ENCODE measurements around the gene GRAP2.

GRAP2 gene

GRCh38 chr22:40008726-40009291 is 107.9 kb downstream of the GRAP2 start:
- DNase-seq (ENCODE audit: low read depth in 1 of 2, low spot score in 1 of 2), result no peak

- DNase-seq (ENCODE audit: low read depth in 1 of 2, low spot score in 1 of 2), result no peak
Observed at GRCh38 chr22:40009292-40009774, 108.4 kb downstream of the GRAP2 start.

GRCh38 chr22:40009951-40010671 is 109.2 kb downstream of the GRAP2 start:
- peak in 1 of 2 donors; percentile 3 for DNase-seq (ENCODE audit: low read depth in 1 of 2, low spot score in 1 of 2)

- DNase-seq (ENCODE audit: low read depth in 1 of 2, low spot score in 1 of 2), result no peak
Observed at GRCh38 chr22:40010746-40011145, 109.9 kb downstream of the GRAP2 start.

- no peak for DNase-seq (ENCODE audit: low read depth in 1 of 2, low spot score in 1 of 2)
Observed at GRCh38 chr22:40014667-40015248, 113.9 kb downstream of the GRAP2 start.

- no peak for DNase-seq (ENCODE audit: low read depth in 1 of 2, low spot score in 1 of 2)
Observed at GRCh38 chr22:40015358-40015976, 114.6 kb downstream of the GRAP2 start.

GRCh38 chr22:40018051-40018450 is 117.2 kb downstream of the GRAP2 start:
- no peak for DNase-seq (ENCODE audit: low read depth in 1 of 2, low spot score in 1 of 2)

GRCh38 chr22:40019100-40019499 is 118.2 kb downstream of the GRAP2 start:
- no peak for DNase-seq (ENCODE audit: low read depth in 1 of 2, low spot score in 1 of 2)

GRCh38 chr22:40020956-40021355 is 120.1 kb downstream of the GRAP2 start:
- no peak for DNase-seq (ENCODE audit: low read depth in 1 of 2, low spot score in 1 of 2)

- DNase-seq (ENCODE audit: low read depth in 1 of 2, low spot score in 1 of 2), result no peak
Observed at GRCh38 chr22:40021401-40022000, 120.6 kb downstream of the GRAP2 start.

GRCh38 chr22:40022536-40023240 is 121.8 kb downstream of the GRAP2 start:
- DNase-seq (ENCODE audit: low read depth in 1 of 2, low spot score in 1 of 2), result no peak

All from activated CD4-positive, alpha-beta T cell treated with anti-CD3 and anti-CD28 coated beads, Interleukin-2, amount 50 U/mL, for 24 hours (primary cell).